H1 (cell line): ENCODE measurements around the gene SRPRB.

Experiments used
- ATF2 ChIP-seq: IDR thresholded peaks from 2 replicates; pipeline ENCODE4 v1.6.1; 2012; ENCODE audit warnings: low read length, inconsistent platforms
- BCL11A ChIP-seq, 2 experiments: IDR thresholded peaks; one replicate each; pipeline ENCODE4 v1.6.1; 2011; ENCODE audit warnings: low read depth in 2 of 2, low read length in 2 of 2, mild to moderate bottlenecking in 2 of 2
- CEBPB ChIP-seq: IDR thresholded peaks from 2 replicates; pipeline ENCODE4 v1.6.1; 2012; ENCODE audit warnings: low read depth, low read length
- CTCF ChIP-seq, 3 experiments: IDR thresholded peaks; 1 replicate in 2 of 3; 2 replicates in 1 of 3; pipeline versions ENCODE4 v1.5.1 to v1.6.1; 2011; ENCODE audit warnings: low read length in 3 of 3, mild to moderate bottlenecking in 3 of 3, inconsistent platforms in 2 of 3, low read depth in 1 of 3, moderate library complexity in 1 of 3; ENCODE audit not compliant: insufficient read depth in 1 of 3; ENCODE audit errors: control extremely low read depth in 1 of 3
- EGR1 ChIP-seq: IDR thresholded peaks from 2 replicates; pipeline ENCODE4 v1.6.1; 2011; ENCODE audit warnings: low read depth, low read length, borderline replicate concordance
- GABPA ChIP-seq: IDR thresholded peaks from 2 replicates; pipeline ENCODE4 v1.6.1; 2011; ENCODE audit warnings: mild to moderate bottlenecking, low read length, moderate library complexity, borderline replicate concordance; ENCODE audit not compliant: insufficient read depth
- POLR2AphosphoS5 ChIP-seq: IDR thresholded peaks from 2 replicates; pipeline ENCODE4 v1.6.1; 2011; ENCODE audit warnings: low read depth, low read length
- SAP30 ChIP-seq: fragments of 300-600 bp; sonication (generic); IDR thresholded peaks from 2 replicates; pipeline ENCODE4 v1.7.1; 2012; ENCODE audit warnings: low read length, moderate library complexity, mild to moderate bottlenecking, inconsistent platforms; ENCODE audit not compliant: insufficient read depth, insufficient replicate concordance
- SIN3A ChIP-seq, 2 experiments: IDR thresholded peaks in 1 of 2; conservative IDR thresholded peaks in 1 of 2; 2 replicates each; pipeline ENCODE4 v1.6.1; 2011 to 2012; ENCODE audit warnings: low read length in 2 of 2, improper control_type of control experiment in 1 of 2, low read depth in 1 of 2, mild to moderate bottlenecking in 1 of 2
- SP1 ChIP-seq: IDR thresholded peaks from 2 replicates; pipeline ENCODE4 v1.6.1; 2011; ENCODE audit warnings: low read depth, low read length
- TAF1 ChIP-seq: IDR thresholded peaks from 2 replicates; pipeline ENCODE4 v1.6.1; 2011; ENCODE audit warnings: mild to moderate bottlenecking, low read depth, low read length
- TF ChIP-seq, protein P1 (sequence below): IDR thresholded peaks from 2 replicates; pipeline ENCODE4 v1.6.1; 2012; ENCODE audit warnings: inconsistent platforms

- TF ChIP-seq CTCF (IDR thresholded peaks at IDR 0.05; ENCODE audit: control extremely low read depth in 1 of 3, insufficient read depth in 1 of 3, low read depth in 1 of 3, low read length in 3 of 3), result no peak
- TF ChIP-seq SIN3A (conservative IDR thresholded peaks at IDR 0.05 in 1 of 2, IDR thresholded peaks at IDR 0.05 in 1 of 2; ENCODE audit: low read depth in 1 of 2, low read length in 2 of 2), result no peak
- TF ChIP-seq GABPA, result no peak
- no peak for TF ChIP-seq CEBPB
- TF ChIP-seq SP1, result no peak
- TF ChIP-seq, protein P1, sequence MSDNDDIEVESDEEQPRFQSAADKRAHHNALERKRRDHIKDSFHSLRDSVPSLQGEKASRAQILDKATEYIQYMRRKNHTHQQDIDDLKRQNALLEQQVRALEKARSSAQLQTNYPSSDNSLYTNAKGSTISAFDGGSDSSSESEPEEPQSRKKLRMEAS, result peak; percentile 58; the same call in 1 of the 2 replicates
- TF ChIP-seq SAP30, result no peak
- TF ChIP-seq EGR1, result no peak
- no peak for TF ChIP-seq POLR2AphosphoS5
- no peak for TF ChIP-seq TAF1
- no peak for TF ChIP-seq ATF2
- no peak for TF ChIP-seq BCL11A (IDR thresholded peaks at IDR 0.05; ENCODE audit: low read depth in 2 of 2, low read length in 2 of 2)
Measured at GRCh38 chr3:133820889-133821675, 15.5 kb downstream of the SRPRB start.
